DLD1 (cell line): Measurements from ENCODE around the gene XG.
"Not testable (repeated sequence)": the region's sequence is repeated elsewhere in the genome, so short reads cannot be mapped to it uniquely, and the experiment has no call there.

Source experiments
- in situ Hi-C: cut with HindIII; loops from 2 replicates; pipeline ENCODE4 v1.10.0; 2017; ENCODE audit warnings: low sequenced_read_pairs

The XG gene, protein sequence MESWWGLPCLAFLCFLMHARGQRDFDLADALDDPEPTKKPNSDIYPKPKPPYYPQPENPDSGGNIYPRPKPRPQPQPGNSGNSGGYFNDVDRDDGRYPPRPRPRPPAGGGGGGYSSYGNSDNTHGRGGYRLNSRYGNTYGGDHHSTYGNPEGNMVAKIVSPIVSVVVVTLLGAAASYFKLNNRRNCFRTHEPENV

DNA sequence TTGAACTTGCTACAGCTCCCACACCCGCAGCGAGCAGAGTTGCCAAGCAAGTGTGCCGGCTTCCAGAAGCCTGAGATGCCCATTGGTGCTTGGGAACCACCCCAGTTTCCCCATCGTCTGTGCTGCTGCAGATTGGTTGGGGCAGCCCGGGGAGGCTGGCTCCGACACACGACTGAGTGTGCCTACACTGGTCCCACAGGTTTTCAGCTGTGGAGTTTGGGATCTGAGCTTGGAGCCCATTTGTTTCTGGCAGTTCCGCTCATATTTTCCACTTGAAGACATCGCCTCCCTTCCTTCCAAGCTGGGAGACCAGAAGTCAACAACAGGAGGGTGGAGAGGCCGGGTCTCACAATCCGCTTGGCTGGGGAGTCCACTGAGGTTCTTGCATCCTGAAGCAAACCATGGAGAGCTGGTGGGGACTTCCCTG lies at the start of gene XG:
Gene XG (plus strand): TSS at position 167 of the 427 bp plus-strand sequence. CDS start 235 bp downstream, at position 402.
- in situ Hi-C loops, result not testable (repeated sequence)

GRCh38 chrX:2703991-2704369 lies 47.9 kb upstream of the XG start:
- in situ Hi-C loops, result no loop called here

DNA sequence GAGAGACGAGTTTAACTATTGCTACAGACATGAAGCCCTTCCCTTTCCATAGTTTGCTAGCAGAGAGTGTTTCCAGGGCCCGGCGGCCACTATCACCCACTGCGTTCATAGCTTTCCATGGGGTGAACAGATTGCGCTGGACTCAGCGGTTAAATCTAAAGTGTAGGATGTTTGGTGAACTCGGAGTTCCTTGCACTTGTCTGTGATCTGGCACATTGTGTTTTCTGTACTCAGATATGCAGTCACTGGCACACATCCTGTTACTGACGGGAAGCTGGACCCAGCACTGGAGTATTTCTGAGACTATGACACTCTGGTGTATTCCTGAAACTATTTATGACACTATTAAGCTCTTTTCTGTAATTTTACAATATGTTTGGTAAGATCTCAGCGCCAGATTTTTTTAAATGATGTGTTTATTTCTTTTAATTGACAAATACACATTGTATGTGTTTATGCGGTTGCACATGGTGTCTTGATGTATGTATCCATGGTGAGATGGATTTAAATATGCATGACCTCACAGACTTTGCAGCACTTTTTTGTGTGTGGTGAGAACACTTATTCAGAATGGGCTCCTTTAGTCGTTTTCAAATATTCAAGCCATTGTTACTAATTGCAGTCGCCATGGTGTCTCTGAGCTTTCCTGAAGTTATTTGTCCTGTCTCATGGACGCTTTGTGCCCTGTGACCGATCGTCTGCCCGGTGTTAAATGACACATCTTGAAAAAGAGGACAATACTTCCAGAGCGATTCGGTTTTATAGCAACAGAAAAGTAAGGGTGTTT lies 46.6 kb upstream of the XG start:
- in situ Hi-C loops, result no loop called here

DNA sequence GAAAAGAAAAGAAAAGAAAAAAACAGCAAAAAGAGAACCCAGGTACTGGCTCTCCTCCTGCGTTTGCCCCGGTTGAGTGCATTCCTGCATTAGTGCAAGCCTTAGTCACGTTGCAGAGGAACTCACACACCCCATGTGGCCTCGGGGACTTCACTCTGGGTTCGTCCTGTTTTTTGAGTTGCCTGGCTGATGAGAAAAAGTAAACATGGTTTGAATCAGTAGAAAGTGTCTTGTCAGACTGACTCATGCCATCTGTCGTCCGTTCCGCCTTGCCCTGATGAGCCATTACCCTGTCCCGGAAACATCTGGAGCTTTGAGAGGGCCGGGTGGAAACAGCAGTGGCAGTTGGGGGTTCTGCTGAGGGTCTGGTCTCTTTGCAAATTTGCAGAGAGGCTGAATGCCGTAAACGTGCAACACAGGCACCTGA lies 44.5 kb upstream of the XG start:
- in situ Hi-C loops, result no loop called here

- in situ Hi-C loops, result no loop called here
Observed at GRCh38 chrX:2708021-2708420, 43.8 kb upstream of the XG start.

DNA sequence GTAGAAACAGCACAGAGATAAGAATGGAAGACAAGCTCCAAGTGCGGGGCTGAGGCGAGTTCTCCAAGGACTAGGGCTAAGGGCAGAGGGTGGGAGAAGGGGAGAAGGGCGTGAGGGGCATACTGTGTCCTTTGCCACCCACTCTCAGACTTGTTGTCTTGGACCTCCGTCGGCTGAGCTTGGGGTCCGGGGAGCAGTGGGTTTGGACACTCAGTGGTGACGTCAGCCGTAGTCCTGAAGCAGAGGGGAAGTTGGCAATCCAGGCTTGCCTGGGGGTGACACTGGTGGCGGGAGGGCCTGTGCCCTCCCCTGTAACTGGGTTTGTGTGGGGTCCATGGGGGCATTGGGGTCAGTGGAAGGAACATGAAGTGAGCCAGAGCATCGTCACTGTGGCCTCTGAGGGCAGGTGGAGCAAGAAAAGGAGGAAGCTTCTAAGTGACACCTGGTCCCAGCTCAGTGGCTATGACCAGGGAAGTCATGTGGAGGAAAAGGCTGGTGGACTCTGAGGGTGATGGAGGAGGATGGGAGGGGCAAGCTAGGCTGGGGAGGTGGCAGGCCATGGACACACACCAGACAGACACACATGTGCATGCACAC lies 43.1 kb upstream of the XG start:
- in situ Hi-C loops, result no loop called here

- in situ Hi-C loops, result no loop called here
Observed at GRCh38 chrX:2709556-2709955, 42.3 kb upstream of the XG start.

GRCh38 chrX:2710041-2710840 lies 41.6 kb upstream of the XG start:
- in situ Hi-C loops, result no loop called here

DNA sequence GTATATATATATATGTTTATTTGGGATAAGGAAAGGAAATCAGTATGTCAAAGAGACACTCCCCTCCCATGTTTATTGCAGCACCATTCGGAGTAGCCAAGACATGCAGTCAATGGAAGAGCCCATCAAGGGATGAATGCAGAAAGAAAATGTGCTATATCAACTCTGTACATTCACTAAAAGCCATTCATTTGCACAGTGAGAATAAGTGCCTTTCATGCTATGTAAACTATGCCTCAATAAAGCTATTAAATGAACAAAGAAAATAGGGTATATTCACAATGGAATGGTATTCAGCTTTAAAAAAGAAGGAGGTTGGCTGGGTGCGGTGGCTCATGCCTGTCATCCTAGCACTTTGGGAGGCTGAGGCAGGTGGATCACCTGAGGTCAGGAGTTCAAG lies 40.4 kb upstream of the XG start:
- in situ Hi-C loops, result no loop called here

DNA sequence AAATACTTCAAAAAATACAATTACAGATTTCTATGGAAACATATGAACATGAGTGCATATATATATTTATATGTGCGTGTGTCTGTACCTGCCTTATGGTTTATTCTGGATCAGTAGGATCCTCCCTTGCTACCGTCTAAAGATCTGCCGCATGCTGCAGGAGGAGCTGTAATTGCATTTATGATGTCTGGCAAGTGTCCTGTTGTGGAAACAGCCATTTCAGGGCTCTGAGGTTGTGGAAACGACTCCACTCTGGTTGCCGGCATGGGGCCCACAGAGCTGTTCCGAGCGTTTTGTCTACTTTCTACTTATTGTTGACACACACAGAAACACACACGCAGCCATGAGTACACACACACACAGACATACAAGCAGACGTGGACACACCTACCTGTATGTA lies 39.4 kb upstream of the XG start:
- in situ Hi-C loops, result no loop called here

DNA sequence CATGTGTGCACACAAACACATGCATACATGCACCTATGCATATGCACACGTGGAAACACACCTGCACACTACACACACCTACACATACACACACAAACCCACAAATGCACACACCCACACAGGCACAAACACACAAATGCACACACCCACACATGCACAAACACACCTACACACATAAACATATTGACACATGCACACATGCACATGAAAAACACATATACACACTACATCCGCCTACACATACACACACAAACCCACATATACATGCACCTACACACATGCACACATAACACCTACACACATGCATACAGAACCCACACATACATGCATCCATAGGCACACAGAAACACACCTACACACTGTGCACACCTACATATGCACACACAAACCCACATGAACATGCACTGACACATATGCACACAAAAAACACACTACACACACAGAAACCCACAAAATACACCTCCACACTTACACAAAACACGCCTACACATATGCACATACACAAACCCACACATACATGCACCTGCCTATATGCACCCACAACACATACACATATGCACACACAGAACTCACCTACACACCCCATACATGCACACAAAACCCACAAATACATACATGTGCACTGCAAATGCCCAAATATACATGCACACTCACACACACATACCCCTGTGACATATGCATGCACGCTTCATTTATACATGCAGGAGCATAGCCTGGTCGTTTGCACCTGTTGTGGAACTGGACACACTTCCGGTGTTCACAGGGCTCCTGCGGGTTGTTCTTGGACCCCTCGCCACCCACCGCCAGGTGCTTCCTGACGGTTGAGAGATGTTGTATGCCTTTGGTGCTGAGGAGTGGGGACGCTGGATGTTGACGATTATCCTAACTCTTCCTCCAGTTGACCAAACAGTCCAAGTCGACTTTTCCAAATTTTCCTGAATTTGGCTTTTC lies 38.7 kb upstream of the XG start:
- in situ Hi-C loops, result no loop called here

DNA sequence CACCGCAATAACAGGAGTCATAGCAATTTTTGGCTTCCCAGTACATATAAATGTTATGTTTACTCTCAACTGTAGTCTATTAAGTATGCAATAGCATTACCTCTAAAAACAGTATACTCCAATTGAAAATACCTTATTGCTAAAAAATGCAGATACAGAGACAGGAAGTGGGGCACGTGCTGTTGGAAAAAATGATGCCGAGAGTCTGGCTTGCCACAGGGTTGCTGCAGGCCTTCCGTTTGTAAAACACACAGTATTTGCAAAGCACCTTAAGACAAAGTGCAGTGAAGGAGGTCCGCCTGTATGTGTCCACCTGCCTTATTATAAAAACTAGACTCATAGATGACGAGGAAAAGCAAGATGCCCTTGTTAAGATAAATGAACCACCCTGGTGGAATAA lies 37.3 kb upstream of the XG start:
- in situ Hi-C loops, result no loop called here

DNA sequence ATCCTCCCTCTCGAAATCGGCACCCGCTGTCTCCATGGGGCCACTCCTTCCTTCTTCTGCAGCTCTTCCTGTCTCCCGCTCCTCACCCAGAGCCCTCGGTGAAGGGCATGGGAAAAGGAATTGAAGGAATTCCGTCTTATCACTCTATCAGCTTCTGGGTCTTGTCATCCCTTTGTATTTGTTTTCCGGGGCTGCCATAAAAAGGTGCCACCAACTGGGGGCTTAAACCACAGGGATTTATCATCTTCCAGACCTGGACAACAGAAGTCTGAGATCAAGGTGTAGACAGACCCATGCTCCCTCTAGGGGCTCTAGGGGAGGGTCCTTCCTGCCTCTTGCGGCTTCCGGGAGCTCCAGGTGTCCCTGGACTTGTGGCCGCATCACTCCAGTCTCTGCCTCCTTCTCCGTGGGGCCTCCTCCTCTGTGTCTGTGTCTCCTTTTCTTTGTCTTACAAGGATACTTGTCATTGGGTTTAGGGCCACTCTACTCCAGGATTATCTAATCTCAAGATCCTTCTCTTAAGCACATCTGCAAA lies 36.7 kb upstream of the XG start:
- in situ Hi-C loops, result no loop called here

- in situ Hi-C loops, result no loop called here
Observed at GRCh38 chrX:2717312-2717711, 34.5 kb upstream of the XG start.

DNA sequence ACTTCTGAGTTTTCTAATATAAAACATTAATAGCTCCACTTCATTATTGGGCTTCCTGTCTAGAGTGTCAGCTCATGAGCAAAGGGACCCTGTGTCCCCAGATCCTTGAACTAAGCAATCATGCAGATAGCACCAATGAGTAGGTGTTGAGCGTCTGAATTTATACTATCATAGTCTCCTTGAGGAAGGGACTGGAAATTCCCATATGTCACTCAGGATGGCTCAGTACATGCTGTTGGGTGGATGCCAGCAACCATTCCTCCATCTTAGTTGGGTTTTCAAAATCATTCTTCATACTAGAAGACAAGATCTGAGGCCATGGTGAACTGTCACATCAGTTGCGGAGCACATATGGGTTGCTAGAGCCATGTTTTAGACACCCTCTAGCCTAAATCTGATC lies 33.0 kb upstream of the XG start:
- in situ Hi-C loops, result no loop called here

DNA sequence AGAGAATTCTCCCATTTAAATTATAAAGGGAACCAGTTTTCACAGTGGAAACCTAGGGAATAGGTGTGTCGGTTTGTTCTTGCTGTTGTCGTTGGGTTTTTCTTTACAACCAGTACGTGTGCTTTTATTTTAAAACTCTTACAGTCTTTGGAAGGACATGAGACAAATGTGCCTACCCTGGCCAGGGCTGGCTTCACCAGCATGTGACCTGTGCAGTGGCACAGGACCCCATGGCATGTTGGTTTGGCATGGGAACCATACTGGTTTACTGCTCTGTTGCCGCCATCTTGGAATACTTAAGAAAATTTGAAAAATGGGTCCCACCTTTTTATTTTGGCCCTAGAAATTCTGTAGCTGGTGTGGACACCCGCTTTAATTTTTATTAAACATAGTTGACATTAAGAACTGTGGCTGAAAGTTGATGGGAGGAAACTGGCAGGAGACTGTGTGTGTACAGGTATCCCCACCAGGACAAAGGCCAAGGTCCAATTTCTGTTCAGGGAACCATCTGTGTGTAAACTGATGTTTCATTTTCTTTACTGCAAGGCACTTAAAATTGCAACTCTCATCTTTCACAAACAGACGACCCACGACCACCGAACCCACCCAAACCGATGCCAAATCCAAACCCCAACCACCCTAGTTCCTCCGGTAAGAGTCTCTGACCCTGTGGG lies 31.9 kb upstream of the XG start:
- in situ Hi-C loops, result no loop called here

DNA sequence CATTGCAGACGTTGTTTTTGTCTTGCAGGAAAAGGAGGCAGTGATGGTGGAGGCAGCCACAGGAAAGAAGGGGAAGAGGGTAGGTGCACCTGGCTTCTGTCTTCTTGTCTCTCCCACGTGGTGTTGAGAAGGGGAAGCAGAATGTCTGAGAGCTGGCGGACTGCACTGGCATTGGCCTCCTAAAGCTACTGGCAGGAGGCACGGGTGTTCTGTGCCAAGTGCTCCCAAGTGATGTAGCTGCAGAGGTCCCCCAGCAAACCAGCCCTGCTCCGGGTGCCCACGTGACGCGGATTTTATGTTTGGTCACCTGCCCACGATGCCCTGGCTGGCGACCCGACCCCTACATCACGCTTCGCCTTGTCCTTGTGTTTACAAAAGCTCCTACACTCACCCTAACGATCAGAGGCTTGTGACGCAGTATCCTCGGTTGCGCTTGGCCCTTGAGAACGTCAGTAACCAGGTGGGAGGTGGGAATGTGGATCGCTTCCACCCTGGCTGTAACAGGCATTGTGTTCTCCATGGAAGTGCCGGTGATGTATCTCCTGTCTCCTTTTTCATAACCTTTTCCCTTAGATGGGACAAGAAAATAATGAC lies 28.5 kb upstream of the XG start:
- in situ Hi-C loops, result no loop called here

DNA sequence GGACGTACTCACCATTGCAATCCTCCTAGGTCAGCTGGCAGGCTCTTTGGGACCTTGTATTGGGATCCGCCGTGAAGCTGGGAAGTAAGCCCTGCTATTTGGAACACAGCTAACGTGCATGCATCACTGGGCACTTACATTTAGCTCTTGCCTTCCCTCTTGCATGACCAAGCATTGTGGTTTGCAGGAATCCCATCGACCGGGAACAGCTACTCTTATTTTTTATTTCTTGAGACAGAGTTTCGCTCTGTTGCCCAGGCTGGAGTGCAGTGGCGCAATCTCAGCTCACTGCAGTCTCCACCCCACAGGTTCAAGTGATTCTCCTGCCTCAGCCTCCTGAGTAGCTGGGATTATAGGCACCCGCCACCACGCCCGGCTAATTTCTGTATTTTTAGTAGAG lies 24.6 kb upstream of the XG start:
- in situ Hi-C loops, result not testable (repeated sequence)

GRCh38 chrX:2732076-2732475 lies 19.8 kb upstream of the XG start:
- in situ Hi-C loops, result no loop called here
